ENCODE results near the gene CACNA1I.

CACNA1I gene

DNA sequence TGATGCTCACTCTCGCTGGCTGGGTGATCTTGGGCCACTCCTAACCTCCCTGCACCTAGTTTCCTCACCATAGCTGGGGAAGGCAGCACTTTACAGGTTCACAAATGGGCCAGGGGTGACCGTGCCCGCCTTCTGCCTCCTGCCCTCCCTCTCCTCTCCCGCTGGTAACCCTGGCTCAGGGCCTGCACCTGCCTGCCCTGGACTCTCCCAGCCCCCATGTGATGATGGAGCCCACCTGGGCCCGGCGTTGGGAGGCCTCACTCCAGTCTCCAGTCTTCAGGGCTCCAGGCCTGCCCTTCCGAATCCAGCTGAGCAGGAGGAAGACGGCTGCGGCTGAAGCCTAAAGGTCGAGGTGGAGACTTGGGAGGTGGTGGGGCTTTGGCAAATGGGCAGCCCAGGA lies 152.9 kb downstream of the CACNA1I start:
- no peak for TF ChIP-seq TEAD4 (IDR thresholded peaks at IDR 0.05)
- no peak for TF ChIP-seq YY1 (IDR thresholded peaks at IDR 0.05; ENCODE audit: low read depth)
- TF ChIP-seq CEBPB (IDR thresholded peaks at IDR 0.05), result no peak
- no peak for TF ChIP-seq TCF12 (IDR thresholded peaks at IDR 0.05; ENCODE audit: low read depth)
- no peak for TF ChIP-seq EGR1 (IDR thresholded peaks at IDR 0.05)
- no peak for TF ChIP-seq ZBTB7A (IDR thresholded peaks at IDR 0.05; ENCODE audit: low read depth)
- TF ChIP-seq, protein P1, sequence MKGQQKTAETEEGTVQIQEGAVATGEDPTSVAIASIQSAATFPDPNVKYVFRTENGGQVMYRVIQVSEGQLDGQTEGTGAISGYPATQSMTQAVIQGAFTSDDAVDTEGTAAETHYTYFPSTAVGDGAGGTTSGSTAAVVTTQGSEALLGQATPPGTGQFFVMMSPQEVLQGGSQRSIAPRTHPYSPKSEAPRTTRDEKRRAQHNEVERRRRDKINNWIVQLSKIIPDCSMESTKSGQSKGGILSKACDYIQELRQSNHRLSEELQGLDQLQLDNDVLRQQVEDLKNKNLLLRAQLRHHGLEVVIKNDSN (IDR thresholded peaks at IDR 0.05), result no peak
- TF ChIP-seq NFIC (IDR thresholded peaks at IDR 0.05), result no peak
- TF ChIP-seq RAD21 (IDR thresholded peaks at IDR 0.05; ENCODE audit: low read depth), result no peak
- TF ChIP-seq TAF1 (IDR thresholded peaks at IDR 0.05; ENCODE audit: low read depth), result no peak
- no peak for TF ChIP-seq EP300 (IDR thresholded peaks at IDR 0.05; ENCODE audit: borderline replicate concordance)
- TF ChIP-seq CREB1 (IDR thresholded peaks at IDR 0.05; ENCODE audit: low read depth), result no peak
- TF ChIP-seq FOXM1 (IDR thresholded peaks at IDR 0.05; ENCODE audit: borderline replicate concordance, low read depth), result no peak
- TF ChIP-seq, protein P2, sequence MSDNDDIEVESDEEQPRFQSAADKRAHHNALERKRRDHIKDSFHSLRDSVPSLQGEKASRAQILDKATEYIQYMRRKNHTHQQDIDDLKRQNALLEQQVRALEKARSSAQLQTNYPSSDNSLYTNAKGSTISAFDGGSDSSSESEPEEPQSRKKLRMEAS (IDR thresholded peaks at IDR 0.05), result no peak
- TF ChIP-seq, protein P3, sequence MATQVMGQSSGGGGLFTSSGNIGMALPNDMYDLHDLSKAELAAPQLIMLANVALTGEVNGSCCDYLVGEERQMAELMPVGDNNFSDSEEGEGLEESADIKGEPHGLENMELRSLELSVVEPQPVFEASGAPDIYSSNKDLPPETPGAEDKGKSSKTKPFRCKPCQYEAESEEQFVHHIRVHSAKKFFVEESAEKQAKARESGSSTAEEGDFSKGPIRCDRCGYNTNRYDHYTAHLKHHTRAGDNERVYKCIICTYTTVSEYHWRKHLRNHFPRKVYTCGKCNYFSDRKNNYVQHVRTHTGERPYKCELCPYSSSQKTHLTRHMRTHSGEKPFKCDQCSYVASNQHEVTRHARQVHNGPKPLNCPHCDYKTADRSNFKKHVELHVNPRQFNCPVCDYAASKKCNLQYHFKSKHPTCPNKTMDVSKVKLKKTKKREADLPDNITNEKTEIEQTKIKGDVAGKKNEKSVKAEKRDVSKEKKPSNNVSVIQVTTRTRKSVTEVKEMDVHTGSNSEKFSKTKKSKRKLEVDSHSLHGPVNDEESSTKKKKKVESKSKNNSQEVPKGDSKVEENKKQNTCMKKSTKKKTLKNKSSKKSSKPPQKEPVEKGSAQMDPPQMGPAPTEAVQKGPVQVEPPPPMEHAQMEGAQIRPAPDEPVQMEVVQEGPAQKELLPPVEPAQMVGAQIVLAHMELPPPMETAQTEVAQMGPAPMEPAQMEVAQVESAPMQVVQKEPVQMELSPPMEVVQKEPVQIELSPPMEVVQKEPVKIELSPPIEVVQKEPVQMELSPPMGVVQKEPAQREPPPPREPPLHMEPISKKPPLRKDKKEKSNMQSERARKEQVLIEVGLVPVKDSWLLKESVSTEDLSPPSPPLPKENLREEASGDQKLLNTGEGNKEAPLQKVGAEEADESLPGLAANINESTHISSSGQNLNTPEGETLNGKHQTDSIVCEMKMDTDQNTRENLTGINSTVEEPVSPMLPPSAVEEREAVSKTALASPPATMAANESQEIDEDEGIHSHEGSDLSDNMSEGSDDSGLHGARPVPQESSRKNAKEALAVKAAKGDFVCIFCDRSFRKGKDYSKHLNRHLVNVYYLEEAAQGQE (IDR thresholded peaks at IDR 0.05; ENCODE audit: low read depth), result no peak

DNA sequence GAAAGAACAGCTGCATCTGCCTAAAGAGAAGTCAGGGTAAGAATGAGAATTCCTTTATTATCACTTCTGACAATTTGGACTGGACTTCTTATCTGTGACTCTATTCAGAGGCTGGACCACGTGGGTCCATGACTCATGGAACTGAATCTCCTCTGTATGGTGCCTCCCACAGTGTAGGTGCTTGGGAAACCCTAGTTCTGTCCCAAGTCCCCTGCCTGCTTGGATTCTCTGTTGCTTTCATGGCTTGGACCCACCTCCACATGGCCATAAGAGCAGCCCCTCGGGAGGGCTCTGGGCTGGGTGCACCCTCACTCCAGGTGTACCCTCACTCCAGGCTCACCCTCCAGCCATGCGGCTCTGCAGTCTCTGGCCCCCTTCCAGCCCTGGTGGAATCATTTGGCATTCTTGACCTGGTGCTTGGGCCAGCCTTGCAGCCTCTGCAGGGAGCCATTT lies 153.4 kb downstream of the CACNA1I start:
- no peak for TF ChIP-seq YY1 (IDR thresholded peaks at IDR 0.05; ENCODE audit: low read depth)
- no peak for TF ChIP-seq RAD21 (IDR thresholded peaks at IDR 0.05; ENCODE audit: low read depth)
- no peak for TF ChIP-seq TEAD4 (IDR thresholded peaks at IDR 0.05)
- no peak for TF ChIP-seq CREB1 (IDR thresholded peaks at IDR 0.05; ENCODE audit: low read depth)
- TF ChIP-seq, protein P3 (IDR thresholded peaks at IDR 0.05; ENCODE audit: low read depth), result no peak
- TF ChIP-seq EGR1 (IDR thresholded peaks at IDR 0.05), result no peak
- TF ChIP-seq EP300 (IDR thresholded peaks at IDR 0.05; ENCODE audit: borderline replicate concordance), result no peak
- TF ChIP-seq TCF12 (IDR thresholded peaks at IDR 0.05; ENCODE audit: low read depth), result no peak
- TF ChIP-seq, protein P1 (IDR thresholded peaks at IDR 0.05), result no peak
- TF ChIP-seq ZBTB7A (IDR thresholded peaks at IDR 0.05; ENCODE audit: low read depth), result no peak
- no peak for TF ChIP-seq NFIC (IDR thresholded peaks at IDR 0.05)

DNA sequence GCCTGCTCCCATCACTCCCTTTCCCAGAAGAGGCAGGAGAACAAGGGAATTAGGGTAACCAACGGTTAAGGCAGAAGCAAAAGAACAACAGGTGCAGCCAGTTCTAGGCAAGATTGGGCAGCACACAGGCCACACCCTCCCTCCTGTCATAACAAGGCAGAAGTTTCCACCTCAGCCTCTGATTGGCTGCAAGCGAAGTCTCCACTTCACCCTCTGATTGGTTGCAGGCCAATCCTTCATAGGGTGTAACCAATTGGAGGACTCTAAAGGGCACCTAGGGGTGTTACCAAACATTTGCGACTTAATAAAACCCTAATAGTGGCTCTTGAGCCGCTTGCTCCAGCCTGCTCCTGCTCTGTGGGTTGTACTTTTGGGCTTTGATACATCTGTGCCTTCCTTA lies 153.8 kb downstream of the CACNA1I start:
- no peak for TF ChIP-seq EP300 (IDR thresholded peaks at IDR 0.05; ENCODE audit: borderline replicate concordance)

DNA sequence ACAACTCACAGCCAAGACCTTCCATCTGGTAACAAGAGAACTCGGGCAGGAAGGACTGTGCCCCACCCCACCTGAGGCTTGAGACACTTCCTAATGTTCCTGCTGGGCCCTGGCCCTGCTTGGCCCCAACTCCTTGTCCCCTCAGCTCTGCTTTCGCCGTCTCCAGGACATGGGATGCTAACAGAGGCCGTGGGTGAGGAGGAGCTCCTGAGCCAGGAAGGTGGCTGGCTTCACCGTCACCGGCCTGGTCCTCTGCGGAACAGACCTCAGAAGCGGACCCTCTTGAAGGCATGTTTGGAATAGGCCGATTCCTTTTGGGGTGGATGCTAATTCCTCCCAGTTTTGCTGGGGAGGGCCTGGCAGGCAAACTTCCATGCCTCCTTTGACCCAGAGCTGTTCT lies 154.3 kb downstream of the CACNA1I start:
- TF ChIP-seq YY1 (IDR thresholded peaks at IDR 0.05; ENCODE audit: low read depth), result no peak
- no peak for TF ChIP-seq EP300 (IDR thresholded peaks at IDR 0.05; ENCODE audit: borderline replicate concordance)
- no peak for TF ChIP-seq CREB1 (IDR thresholded peaks at IDR 0.05; ENCODE audit: low read depth)
- TF ChIP-seq RAD21 (IDR thresholded peaks at IDR 0.05; ENCODE audit: low read depth), result no peak
- TF ChIP-seq ZBTB7A (IDR thresholded peaks at IDR 0.05; ENCODE audit: low read depth), result no peak
- TF ChIP-seq TAF1 (IDR thresholded peaks at IDR 0.05; ENCODE audit: low read depth), result no peak
- no peak for TF ChIP-seq TEAD4 (IDR thresholded peaks at IDR 0.05)
- TF ChIP-seq, protein P3 (IDR thresholded peaks at IDR 0.05; ENCODE audit: low read depth), result no peak
- no peak for TF ChIP-seq FOXM1 (IDR thresholded peaks at IDR 0.05; ENCODE audit: borderline replicate concordance, low read depth)
- TF ChIP-seq, protein P2 (IDR thresholded peaks at IDR 0.05), result no peak

All from Ishikawa (cell line).